Mesendoderm (in vitro differentiated cells): ENCODE results near the gene FBXO28. TPM values are rescaled to one million over a fixed set of nuclear protein-coding genes. Genes with fewer than 3 reads are reported as not detected.

Source experiments
- DNase-seq: peaks from one replicate; pipeline ENCODE4 v3.0.0; 2013
- H2AK5ac ChIP-seq: 2 replicates; pipeline ENCODE4 v1.6.1; 2013; ENCODE audit warnings: low read length, inconsistent platforms
- H2BK120ac ChIP-seq: 2 replicates; pipeline ENCODE4 v1.6.1; 2013; ENCODE audit warnings: low read depth, mild to moderate bottlenecking, low read length, moderate library complexity, mixed read lengths
- H2BK15ac ChIP-seq: replicated peaks from 2 replicates; pipeline ENCODE4 v1.6.1; 2013; ENCODE audit warnings: low read depth, mild to moderate bottlenecking, moderate library complexity
- H2BK5ac ChIP-seq: 2 replicates; pipeline ENCODE4 v1.6.1; 2013; ENCODE audit warnings: low read length, inconsistent platforms
- H3K18ac ChIP-seq: 2 replicates; pipeline ENCODE4 v1.6.1; 2013; ENCODE audit warnings: mild to moderate bottlenecking, low read length, mixed read lengths
- H3K23ac ChIP-seq: one replicate; pipeline ENCODE4 v1.6.1; 2013; ENCODE audit warnings: low read length
- H3K27ac ChIP-seq: 2 replicates; pipeline ENCODE4 v1.5.1; 2013; ENCODE audit warnings: low read depth, mild to moderate bottlenecking, inconsistent platforms, low read length, moderate library complexity
- H3K27me3 ChIP-seq: 2 replicates; pipeline ENCODE4 v1.6.1; 2013; ENCODE audit warnings: low read length, control low read depth, mild to moderate bottlenecking, inconsistent platforms; ENCODE audit not compliant: insufficient read depth, poor library complexity
- H3K36me3 ChIP-seq: 2 replicates; pipeline ENCODE4 v1.6.1; 2013; ENCODE audit warnings: low read length, inconsistent platforms; ENCODE audit not compliant: control insufficient read depth, insufficient read depth
- H3K4ac ChIP-seq: one replicate; pipeline ENCODE4 v1.6.1; 2013; ENCODE audit warnings: low read depth, mild to moderate bottlenecking, low read length, moderate library complexity
- H3K4me1 ChIP-seq: 2 replicates; pipeline ENCODE4 v1.6.1; 2013; ENCODE audit warnings: low read depth, low read length, inconsistent platforms; ENCODE audit not compliant: control insufficient read depth
- H3K4me2 ChIP-seq: 2 replicates; pipeline ENCODE4 v1.6.1; 2013; ENCODE audit warnings: low read length
- H3K4me3 ChIP-seq: 2 replicates; pipeline ENCODE4 v1.5.1; 2013; ENCODE audit warnings: mild to moderate bottlenecking, low read length
- H3K56ac ChIP-seq: one replicate; pipeline ENCODE4 v1.6.1; 2013; ENCODE audit warnings: low read length
- H3K79me1 ChIP-seq: 2 replicates; pipeline ENCODE4 v1.6.1; 2013; ENCODE audit warnings: low read length, inconsistent platforms
- H3K79me2 ChIP-seq: 2 replicates; pipeline ENCODE4 v1.6.1; 2013; ENCODE audit warnings: mild to moderate bottlenecking, low read length; ENCODE audit not compliant: control insufficient read depth, insufficient read depth
- H3K9ac ChIP-seq: 2 replicates; pipeline ENCODE4 v1.6.1; 2013; ENCODE audit warnings: low read length, inconsistent platforms
- H4K5ac ChIP-seq: one replicate; pipeline ENCODE4 v1.6.1; 2013; ENCODE audit warnings: low read length
- H4K8ac ChIP-seq: one replicate; pipeline ENCODE4 v1.6.1; 2013; ENCODE audit warnings: low read depth, mild to moderate bottlenecking, control low read depth, low read length, moderate library complexity
- WGBS: extraction: QIAGEN DNeasy Blood & Tissue Kit; methylation state at CpG from one replicate; pipeline ENCODE4 v1.1.7; 2013; ENCODE audit warnings: low lambda C conversion rate, missing lambda C conversion rate; ENCODE audit not compliant: insufficient coverage; ENCODE audit errors: extremely low coverage; 5-methylcytosine and 5-hydroxymethylcytosine counted together
- polyA plus RNA-seq, 2 experiments: library from polyadenylated mRNA; stranded (reverse); fragments of 200-250 nt; gene quantifications; one replicate each; pipeline ENCODE4 v1.2.3, GENCODE V29; 2013

The FBXO28 gene, protein sequence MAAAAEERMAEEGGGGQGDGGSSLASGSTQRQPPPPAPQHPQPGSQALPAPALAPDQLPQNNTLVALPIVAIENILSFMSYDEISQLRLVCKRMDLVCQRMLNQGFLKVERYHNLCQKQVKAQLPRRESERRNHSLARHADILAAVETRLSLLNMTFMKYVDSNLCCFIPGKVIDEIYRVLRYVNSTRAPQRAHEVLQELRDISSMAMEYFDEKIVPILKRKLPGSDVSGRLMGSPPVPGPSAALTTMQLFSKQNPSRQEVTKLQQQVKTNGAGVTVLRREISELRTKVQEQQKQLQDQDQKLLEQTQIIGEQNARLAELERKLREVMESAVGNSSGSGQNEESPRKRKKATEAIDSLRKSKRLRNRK
- polyA plus RNA-seq (2013, experiment 1 of 2): 22.1 TPM
- polyA plus RNA-seq (2013, experiment 2 of 2): 22.0 TPM

DNA sequence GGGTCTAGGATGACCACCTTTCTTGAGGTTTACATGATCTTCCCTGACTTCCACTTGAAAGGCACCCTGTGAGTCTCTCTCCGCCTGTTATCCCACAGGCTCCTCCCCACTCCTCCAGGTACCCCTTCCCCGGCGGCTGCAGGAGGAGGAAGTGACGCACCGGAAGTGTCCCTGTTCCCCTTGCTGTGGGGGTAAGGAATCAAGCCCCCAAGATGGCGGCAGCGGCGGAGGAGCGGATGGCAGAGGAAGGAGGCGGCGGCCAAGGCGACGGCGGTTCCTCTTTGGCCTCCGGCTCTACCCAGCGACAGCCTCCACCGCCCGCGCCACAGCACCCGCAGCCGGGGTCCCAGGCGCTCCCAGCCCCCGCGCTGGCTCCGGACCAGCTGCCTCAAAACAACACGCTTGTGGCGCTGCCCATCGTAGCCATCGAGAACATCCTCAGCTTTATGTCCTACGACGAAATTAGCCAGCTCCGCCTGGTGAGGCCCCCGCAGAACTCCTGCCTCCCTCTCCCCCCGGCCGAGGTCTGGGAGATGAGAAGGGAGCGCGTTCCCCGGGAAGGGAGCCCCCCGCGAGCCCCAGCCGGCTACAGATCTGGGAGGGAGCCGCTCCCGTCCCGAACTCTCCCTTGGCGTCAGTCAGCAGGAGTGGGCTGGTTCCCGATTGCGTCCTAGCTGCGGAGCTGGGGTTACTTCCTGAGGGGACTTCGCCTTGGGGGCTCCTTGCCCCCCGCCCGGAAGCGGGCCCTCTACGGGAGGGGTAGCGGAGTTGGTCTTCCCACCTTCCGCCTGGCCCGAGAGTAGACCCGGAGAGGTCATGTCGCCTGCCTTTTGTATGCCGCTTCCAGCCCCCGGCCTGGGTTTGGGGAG, at the start of gene FBXO28:
TSS of gene FBXO28 (plus strand) at position 194 of the 869 bp plus-strand sequence. CDS start at position 213, 19 bp downstream.
- WGBS: no CpG with 5 or more reads among the region's 60 CpGs
- Histone ChIP-seq H4K5ac (no peak within 1 kb of the TSS), H3K27me3 (no peaks in the 10 kb centered on the region), H3K4ac (peak within 1 kb of the TSS; percentile 65), H3K23ac (peak within 1 kb of the TSS; percentile 59), H3K4me1 (no peaks in the 10 kb centered on the region), H2BK5ac (peak within 1 kb of the TSS; percentile 59), H4K8ac (peak within 1 kb of the TSS; percentile 30), H2BK15ac (no peak within 1 kb of the TSS), H3K27ac (peak within 1 kb of the TSS; percentile 77), H3K79me2 (peaks cover 35% of the 10 kb centered on the region), H2BK120ac (peak within 1 kb of the TSS; percentile 64), H3K9ac (peak within 1 kb of the TSS; percentile 96), H3K4me3 (peak within 1 kb of the TSS; percentile 98), H2AK5ac (no peak within 1 kb of the TSS), H3K18ac (peak within 1 kb of the TSS; percentile 82), H3K56ac (peak within 1 kb of the TSS; percentile 97), H3K4me2 (peak within 1 kb of the TSS; percentile 89), H3K36me3 (no peaks in the 10 kb centered on the region), H3K79me1 (no peaks in the 10 kb centered on the region)
- peak; percentile 98 for DNase-seq

DNA sequence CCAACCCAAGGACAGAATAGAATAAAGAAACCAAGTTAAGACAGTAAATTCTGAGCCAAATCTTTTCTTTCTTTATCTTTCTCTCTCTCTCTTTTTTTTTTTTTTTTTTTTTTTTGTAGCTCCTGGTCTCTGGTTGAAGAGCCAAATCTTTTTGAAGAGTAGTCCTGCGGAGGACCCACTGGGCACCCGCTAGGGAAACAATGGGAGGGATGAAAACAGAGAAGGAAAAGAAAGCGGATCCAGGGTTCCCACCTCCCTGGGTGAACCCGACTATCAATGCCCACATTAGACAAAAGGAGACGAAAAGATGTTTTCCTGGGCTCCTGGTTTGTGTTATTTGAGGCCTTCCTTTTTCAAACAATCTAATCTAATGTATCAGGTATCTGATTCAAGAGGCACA, 49.8 kb upstream of the FBXO28 start:
- Histone ChIP-seq H2AK5ac (no peak overlapping the region), H3K79me1 (no peaks in the 10 kb centered on the region), H3K9ac (no peak overlapping the region), H2BK15ac (no peak overlapping the region), H4K5ac (no peak overlapping the region), H3K4me2 (no peak overlapping the region), H3K4me3 (no peak overlapping the region), H2BK5ac (no peak overlapping the region), H2BK120ac (no peak overlapping the region), H3K4me1 (no peaks in the 10 kb centered on the region), H3K23ac (no peak overlapping the region), H4K8ac (no peak overlapping the region), H3K4ac (no peak overlapping the region), H3K36me3 (no peaks in the 10 kb centered on the region), H3K79me2 (no peaks in the 10 kb centered on the region), H3K56ac (no peak overlapping the region), H3K18ac (no peak overlapping the region), H3K27me3 (no peaks in the 10 kb centered on the region), H3K27ac (no peak overlapping the region)
- no CpG with 5 or more reads among the region's 5 CpGs for WGBS
- no peak for DNase-seq

DNA sequence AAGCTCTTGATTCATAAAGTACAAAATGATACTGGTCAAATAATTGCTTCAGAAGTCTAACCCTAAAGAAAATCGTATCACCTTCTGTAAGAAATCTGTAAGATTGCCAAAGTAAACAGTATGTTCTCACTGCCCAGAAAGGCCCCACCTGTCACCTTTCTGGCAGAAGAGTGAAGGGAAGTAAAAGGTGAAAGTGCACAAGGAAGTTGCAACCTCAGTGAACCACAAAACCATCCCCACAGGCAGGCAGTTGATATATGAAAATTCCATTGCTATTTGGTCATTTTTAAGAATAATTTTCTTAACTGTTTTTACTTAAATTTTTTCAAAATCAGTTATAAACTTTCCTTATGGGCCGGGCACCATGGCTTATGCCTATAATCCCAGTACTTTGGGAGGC, 48.5 kb upstream of the FBXO28 start:
- Histone ChIP-seq H3K4me1 (no peaks in the 10 kb centered on the region), H2AK5ac (no peak overlapping the region), H3K27ac (no peak overlapping the region), H3K4ac (no peak overlapping the region), H3K79me2 (no peaks in the 10 kb centered on the region), H3K56ac (no peak overlapping the region), H3K27me3 (no peaks in the 10 kb centered on the region), H2BK15ac (no peak overlapping the region), H4K8ac (no peak overlapping the region), H3K18ac (no peak overlapping the region), H2BK5ac (no peak overlapping the region), H3K36me3 (no peaks in the 10 kb centered on the region), H3K4me2 (no peak overlapping the region), H2BK120ac (no peak overlapping the region), H3K79me1 (no peaks in the 10 kb centered on the region), H4K5ac (no peak overlapping the region), H3K4me3 (no peak overlapping the region), H3K9ac (no peak overlapping the region), H3K23ac (no peak overlapping the region)
- no CpG with 5 or more reads among the region's 2 CpGs for WGBS
- no peak for DNase-seq

DNA sequence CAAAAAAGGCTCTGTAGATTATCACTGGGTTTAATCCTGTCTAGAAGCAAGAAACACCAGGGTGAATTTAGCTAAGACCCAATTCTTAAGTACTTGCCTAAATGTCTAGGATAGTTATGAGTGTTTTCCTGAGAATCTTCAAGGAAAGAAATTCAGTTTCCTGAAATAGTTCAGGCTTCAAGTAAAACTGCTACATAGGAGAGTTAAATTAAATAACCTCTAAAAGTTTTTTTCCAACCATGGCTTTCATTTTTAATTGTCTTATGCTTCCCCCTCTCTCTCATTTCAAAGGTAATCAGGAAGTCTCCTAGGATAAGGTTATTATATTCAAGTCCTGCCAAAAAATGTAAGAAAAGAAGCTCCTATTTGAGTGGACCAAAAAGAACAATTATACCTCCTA, 46.7 kb upstream of the FBXO28 start:
- Histone ChIP-seq H2AK5ac (no peak overlapping the region), H3K4ac (no peak overlapping the region), H3K27ac (no peak overlapping the region), H2BK5ac (no peak overlapping the region), H3K18ac (no peak overlapping the region), H3K9ac (no peak overlapping the region), H4K5ac (no peak overlapping the region), H3K79me1 (no peaks in the 10 kb centered on the region), H2BK120ac (no peak overlapping the region), H3K36me3 (no peaks in the 10 kb centered on the region), H3K4me1 (no peaks in the 10 kb centered on the region), H3K4me2 (no peak overlapping the region), H3K27me3 (no peaks in the 10 kb centered on the region), H3K79me2 (no peaks in the 10 kb centered on the region), H4K8ac (no peak overlapping the region), H3K56ac (no peak overlapping the region), H3K4me3 (no peak overlapping the region), H3K23ac (no peak overlapping the region), H2BK15ac (no peak overlapping the region)
- no peak for DNase-seq

DNA sequence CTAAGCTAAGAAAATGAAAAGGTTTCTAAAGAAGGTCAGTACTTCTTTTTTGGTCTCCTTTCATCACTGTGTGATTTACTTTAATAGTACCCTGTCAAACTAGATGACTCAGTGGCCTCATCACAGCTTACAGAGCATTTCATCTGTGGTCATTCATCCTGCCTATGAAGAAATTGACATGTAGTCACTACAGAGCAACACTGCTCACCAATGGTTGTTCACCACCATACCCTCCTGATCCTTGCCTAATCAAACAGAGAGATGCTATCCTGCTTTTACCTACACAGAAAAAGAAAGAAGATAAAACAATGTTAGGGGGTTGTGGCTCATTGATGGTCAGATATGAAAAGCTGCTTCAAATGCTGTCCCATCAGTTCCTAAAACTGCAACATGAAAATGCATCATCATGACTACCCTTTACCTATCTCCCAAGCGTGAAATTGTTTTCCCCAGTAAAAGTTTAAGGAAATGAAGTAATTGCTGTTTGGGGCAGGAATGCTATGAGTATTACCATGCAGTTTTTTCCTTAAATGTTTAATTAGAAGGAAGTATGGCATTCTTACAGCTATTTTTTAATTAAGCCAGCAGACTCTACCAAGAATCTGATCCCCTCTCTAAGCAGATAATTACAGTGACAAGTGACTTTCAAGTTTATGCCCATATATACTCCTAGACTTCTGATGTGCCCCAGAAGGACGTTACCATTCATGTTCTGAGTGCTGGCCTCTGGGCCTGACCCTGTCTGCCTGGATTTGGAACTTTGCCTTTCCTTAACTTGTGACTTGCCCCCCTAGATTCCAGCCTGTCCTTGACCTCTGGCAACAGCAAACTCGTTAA, 46.1 kb upstream of the FBXO28 start:
- H3K27ac ChIP-seq: no peak overlapping the region

More for the DNA sequence above, 46.1 kb upstream of the FBXO28 start:
- no peak for DNase-seq
- Histone ChIP-seq H2AK5ac (no peak overlapping the region), H2BK15ac (no peak overlapping the region), H3K9ac (no peak overlapping the region), H3K4me2 (no peak overlapping the region), H3K27me3 (no peaks in the 10 kb centered on the region), H3K4me3 (no peak overlapping the region), H2BK5ac (no peak overlapping the region), H3K4ac (no peak overlapping the region), H3K79me2 (no peaks in the 10 kb centered on the region), H3K18ac (no peak overlapping the region), H3K4me1 (no peaks in the 10 kb centered on the region), H3K36me3 (no peaks in the 10 kb centered on the region), H4K5ac (no peak overlapping the region), H3K79me1 (no peaks in the 10 kb centered on the region), H4K8ac (no peak overlapping the region), H3K56ac (no peak overlapping the region), H3K23ac (no peak overlapping the region), H2BK120ac (no peak overlapping the region)
- no CpG with 5 or more reads among the region's 3 CpGs for WGBS
